Fibroblast of upper back skin (primary cell): ENCODE data around the gene TSPAN31.
"Not testable (repeated sequence)": the region's sequence is repeated elsewhere in the genome, so short reads cannot be mapped to it uniquely, and the experiment has no call there.

Source experiments
- DNase-seq: peaks from one replicate; pipeline ENCODE4 v3.0.0-alpha.2; 2013

TSPAN31 gene

GRCh38 chr12:57769594-57769993 is 24.8 kb downstream of the TSPAN31 start:
- no peak for DNase-seq

DNA sequence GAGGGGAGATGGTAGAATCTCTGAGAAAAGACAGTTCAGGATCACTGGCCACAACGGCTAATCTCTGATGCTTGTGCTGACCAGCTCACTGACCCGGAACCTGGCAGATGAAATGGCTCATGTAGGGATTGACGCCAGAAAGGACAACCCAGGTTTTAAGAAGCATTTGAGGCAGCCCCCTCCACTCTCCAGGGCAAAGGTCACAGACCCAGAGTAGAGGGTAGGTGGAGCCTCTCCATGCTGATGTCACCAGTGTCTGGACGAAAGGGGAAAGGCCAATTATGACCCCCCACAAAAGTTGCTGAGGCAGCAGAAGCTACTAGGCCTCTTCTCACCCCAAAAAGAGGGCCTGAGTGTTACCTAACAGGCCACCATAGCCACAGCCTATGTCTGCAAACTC is 25.9 kb downstream of the TSPAN31 start:
- DNase-seq = no peak

DNA sequence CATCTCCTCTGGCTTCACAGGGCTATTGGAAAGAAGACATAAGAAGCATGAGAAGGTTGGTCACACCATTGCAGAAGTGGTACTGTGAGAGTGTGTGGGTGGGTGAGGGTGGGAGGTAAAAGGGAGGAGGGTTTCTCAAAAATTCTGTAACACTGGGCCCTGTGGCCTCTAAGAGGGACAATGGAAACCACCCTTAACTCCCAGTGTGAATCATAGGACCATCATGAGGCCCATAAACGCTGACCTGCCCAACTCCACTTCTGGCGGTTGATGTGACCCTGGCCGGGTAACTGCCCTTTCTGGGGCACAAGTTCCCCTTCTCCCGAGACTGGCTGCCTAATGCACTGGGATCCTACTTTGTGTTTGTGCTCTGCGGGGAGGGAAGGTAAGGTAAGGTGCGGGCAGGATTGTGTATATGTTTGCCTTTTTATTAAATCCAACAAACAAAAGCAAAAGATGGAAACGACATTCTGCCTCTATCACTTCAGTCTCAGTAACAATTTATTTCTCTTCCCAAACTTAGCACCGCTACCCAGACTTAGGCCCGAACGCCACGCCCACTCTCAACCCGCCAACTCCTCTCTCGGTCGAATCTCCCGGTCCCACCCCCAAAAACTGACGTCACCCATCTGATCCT is 26.5 kb downstream of the TSPAN31 start:
- peak; percentile 92 for DNase-seq

- peak; percentile 97 for DNase-seq
These were observed 27.1 kb downstream of the TSPAN31 start, which contains the start of gene METTL1 for GRCh38 chr12:57771873-57772428. Gene METTL1 (minus strand): TSS chr12:57772105. CDS start chr12:57772083, 22 bp downstream.

- DNase-seq = peak; percentile 41
These were observed 27.8 kb downstream of the TSPAN31 start, which contains the start of gene EEF1AKMT3 for GRCh38 chr12:57772429-57773322. Gene EEF1AKMT3 (plus strand): TSS chr12:57772614. CDS start chr12:57772725, 111 bp downstream.

DNA sequence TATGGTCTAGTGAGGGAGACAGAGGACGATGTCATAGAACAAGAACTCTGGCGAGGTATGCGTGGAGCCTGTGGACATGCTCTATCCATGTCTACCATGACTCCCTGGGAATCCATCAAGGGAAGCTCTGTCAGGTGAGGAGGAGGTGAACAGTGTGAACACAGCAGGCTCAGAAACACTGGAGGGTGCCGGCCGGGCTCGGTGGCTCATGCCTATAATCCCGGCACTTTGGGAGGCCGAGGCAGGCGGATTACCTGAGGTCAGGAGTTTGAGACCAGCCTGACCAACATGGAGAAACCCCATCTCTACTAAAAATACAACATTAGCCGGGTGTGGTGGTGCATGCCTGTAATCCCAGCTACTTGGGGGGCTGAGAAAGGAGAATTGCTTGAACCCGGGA is 29.8 kb downstream of the TSPAN31 start:
- not testable (repeated sequence) for DNase-seq

- no peak for DNase-seq
These were observed 30.2 kb downstream of the TSPAN31 start for GRCh38 chr12:57775044-57775443.

DNA sequence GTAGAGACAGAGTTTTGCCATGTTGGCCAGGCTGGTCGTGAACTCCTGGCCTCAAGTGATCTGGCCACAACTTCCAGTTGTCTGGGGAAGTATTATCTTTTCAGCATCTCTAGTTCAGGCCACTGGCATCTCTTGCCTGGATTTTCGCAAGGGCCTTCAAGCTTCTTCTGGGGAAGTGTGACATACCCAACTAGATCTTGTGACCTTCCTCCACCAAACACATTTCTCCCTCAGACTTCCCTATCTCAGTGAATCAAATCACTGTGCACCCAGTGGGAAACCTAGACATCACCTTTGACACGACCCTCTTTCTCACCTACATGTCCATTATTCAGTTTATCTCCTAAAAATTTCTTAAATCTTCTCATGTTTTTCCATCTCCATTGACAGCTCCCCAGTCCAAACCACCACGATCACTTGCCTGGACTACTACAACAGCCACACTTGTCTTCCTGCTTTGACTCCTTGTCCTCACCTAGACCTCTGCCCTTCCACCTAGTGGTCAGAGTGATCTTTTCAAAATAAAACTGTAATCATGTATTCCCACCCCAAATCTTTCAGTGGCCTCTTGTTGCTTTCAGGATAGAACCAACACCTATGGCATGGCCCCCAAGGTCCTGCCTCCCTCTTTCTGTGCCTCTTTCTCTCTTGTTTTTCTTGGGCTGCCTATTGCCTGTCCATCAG is 30.9 kb downstream of the TSPAN31 start:
- DNase-seq = no peak

DNA sequence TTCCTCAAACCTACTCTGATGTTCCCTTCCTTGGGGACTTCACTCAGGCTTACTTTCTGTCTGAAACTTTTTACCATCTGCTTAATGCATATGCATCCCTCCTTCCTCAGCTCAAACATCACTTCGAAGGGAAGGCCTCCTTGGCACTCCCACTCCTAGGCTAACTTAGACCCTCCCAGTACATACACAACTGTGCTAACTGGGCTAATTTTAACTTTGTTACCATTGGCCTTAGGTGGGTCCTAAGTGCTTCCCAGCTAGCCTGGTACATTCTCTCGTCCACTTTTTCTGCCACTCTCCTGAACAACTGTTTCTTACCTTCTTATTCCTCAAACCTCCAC is 31.4 kb downstream of the TSPAN31 start:
- no peak for DNase-seq

GRCh38 chr12:57777367-57777766 is 32.5 kb downstream of the TSPAN31 start:
- DNase-seq = no peak

DNA sequence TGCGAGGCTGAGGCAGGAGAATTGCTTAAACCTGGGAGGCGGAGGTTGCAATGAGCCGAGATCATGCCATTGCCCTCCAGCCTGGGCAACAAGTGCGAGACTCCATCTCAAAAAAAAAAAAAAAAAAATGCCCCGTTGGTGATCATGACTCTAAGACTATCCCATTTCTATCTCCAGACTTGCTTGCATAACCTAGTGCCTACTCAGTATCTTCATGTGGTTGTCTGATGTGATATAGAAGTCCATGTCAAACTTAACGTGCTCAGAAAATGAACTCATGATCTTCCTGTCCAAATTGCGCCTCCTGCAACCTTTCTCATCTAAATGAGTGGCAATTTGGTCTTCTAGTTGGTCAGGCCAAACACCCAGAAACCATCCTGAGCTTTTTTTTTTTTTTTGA is 33.1 kb downstream of the TSPAN31 start:
- DNase-seq = no peak

GRCh38 chr12:57779736-57780135 is 34.9 kb downstream of the TSPAN31 start:
- DNase-seq = no peak

GRCh38 chr12:57780284-57780897 is 35.6 kb downstream of the TSPAN31 start:
- DNase-seq = no peak

GRCh38 chr12:57781244-57781643 is 36.4 kb downstream of the TSPAN31 start:
- DNase-seq = no peak

DNA sequence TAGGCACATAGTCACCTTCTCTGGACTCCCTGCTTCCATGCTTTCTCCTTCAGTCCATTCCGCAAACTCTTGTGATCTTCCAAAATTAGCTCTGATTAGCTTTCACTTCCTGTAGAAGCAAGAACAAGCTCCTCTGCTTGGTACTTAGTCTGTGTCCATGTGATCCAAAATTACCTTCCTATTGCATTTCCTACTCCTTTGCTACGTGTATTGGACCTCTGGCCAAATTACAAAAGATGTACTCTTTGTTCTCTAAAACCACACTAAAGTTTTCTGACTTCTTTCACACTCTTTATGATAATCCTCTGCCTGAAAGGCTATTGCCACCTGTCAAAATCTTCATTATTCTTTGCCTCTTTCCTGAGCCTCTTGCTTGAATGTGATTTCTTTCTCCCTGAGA is 37.0 kb downstream of the TSPAN31 start:
- no peak for DNase-seq

- DNase-seq = no peak
These were observed 37.4 kb downstream of the TSPAN31 start for GRCh38 chr12:57782243-57782607.

- peak; percentile 92 for DNase-seq
These were observed 38.0 kb downstream of the TSPAN31 start, which contains the start of gene TSFM for GRCh38 chr12:57782608-57783465. Gene TSFM (plus strand): TSS chr12:57782787. CDS start chr12:57782802, 15 bp downstream.

- DNase-seq = no peak
These were observed 38.6 kb downstream of the TSPAN31 start for GRCh38 chr12:57783466-57783801.

DNA sequence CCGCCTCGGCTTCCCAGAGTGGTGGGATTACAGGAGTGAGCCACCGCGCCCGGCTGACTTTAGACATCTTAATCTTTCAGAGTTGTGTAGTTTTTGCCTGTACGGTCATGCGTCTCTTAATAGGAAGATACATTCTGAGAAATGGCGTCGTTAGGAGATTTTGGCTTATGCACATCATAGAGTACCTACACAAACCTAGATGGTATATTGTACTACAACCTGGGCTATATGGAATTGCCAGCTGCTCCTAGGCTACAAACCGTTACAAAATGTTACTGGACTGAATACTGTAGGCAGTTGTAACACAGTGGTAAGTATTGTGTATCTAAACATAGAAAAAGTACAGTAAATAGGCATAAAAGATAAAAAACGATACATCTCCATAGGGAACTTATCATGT is 39.0 kb downstream of the TSPAN31 start:
- DNase-seq = no peak

DNA sequence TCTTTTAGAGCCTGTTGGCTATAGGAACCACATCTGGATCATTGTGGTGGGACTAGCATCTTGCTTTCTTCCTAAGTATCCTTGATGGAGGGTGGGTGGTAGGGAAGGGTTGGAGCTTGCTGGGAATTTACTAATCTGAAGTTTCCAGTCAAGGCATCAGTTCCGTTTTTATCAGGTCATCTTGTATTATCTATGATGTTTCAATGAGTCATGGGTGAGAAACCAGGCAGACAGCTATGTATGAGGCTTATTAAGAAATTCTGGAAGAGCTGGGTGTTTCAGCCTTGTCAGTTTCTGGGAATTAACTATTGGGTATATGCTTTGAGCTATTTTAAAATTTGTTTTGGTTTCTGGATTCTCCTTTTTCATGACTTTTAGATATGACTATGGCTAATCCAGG is 49.1 kb downstream of the TSPAN31 start:
- DNase-seq = peak; percentile 76

GRCh38 chr12:57795354-57795753 is 50.5 kb downstream of the TSPAN31 start:
- DNase-seq = no peak

GRCh38 chr12:57796996-57797395 is 52.2 kb downstream of the TSPAN31 start:
- DNase-seq = no peak
